ENCODE results near the gene VSIG8. TPM values are rescaled to one million over a fixed set of nuclear protein-coding genes. Genes with fewer than 3 reads are reported as not detected.
"Not testable (repeated sequence)": the region's sequence is repeated elsewhere in the genome, so short reads cannot be mapped to it uniquely, and the experiment has no call there.

The VSIG8 gene, protein sequence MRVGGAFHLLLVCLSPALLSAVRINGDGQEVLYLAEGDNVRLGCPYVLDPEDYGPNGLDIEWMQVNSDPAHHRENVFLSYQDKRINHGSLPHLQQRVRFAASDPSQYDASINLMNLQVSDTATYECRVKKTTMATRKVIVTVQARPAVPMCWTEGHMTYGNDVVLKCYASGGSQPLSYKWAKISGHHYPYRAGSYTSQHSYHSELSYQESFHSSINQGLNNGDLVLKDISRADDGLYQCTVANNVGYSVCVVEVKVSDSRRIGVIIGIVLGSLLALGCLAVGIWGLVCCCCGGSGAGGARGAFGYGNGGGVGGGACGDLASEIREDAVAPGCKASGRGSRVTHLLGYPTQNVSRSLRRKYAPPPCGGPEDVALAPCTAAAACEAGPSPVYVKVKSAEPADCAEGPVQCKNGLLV
- not detected in 2 replicates for total RNA-seq
- long read RNA-seq, result 0 reads

DNA sequence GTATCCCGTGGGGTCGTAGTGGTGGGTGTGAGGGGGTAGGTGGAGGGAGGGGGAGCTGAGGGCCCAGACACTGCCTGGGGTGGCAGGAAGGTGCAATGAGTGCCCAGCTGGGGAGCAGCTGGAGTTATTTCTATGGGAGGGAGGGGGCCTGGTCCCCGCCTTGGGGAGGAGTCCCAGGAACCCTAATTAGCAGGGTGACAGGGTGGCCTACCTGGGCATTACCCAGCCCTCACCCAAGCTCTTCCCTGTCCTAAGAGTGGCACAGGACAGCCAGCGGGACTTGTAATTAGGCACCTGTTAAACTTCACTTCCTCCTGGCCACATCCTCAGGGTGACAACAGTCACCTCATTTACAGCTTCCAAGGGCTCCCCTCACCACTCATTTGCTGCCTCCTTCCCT is at the start of gene VSIG8:
Gene VSIG8 (minus strand): TSS at position 101 of the 400 bp plus-strand sequence. CDS start 136 bp downstream, outside the sequence.
- Mint-ChIP-seq H3K27me3 (ENCODE audit: low read depth) (peaks cover 76% of the 10 kb centered on the region), H3K4me3 (no peak within 1 kb of the TSS), H3K36me3 (ENCODE audit: low read depth) (no peaks in the 10 kb centered on the region), H3K9me3 (no peaks in the 10 kb centered on the region), H3K27ac (ENCODE audit: unreplicated experiment) (no peak within 1 kb of the TSS), H3K4me1 (no peaks in the 10 kb centered on the region)
- no peak for DNase-seq (ENCODE audit: low read depth, low spot score)
- TF ChIP-seq, protein P1, sequence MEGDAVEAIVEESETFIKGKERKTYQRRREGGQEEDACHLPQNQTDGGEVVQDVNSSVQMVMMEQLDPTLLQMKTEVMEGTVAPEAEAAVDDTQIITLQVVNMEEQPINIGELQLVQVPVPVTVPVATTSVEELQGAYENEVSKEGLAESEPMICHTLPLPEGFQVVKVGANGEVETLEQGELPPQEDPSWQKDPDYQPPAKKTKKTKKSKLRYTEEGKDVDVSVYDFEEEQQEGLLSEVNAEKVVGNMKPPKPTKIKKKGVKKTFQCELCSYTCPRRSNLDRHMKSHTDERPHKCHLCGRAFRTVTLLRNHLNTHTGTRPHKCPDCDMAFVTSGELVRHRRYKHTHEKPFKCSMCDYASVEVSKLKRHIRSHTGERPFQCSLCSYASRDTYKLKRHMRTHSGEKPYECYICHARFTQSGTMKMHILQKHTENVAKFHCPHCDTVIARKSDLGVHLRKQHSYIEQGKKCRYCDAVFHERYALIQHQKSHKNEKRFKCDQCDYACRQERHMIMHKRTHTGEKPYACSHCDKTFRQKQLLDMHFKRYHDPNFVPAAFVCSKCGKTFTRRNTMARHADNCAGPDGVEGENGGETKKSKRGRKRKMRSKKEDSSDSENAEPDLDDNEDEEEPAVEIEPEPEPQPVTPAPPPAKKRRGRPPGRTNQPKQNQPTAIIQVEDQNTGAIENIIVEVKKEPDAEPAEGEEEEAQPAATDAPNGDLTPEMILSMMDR (conservative IDR thresholded peaks at IDR 0.05), result no peak

DNA sequence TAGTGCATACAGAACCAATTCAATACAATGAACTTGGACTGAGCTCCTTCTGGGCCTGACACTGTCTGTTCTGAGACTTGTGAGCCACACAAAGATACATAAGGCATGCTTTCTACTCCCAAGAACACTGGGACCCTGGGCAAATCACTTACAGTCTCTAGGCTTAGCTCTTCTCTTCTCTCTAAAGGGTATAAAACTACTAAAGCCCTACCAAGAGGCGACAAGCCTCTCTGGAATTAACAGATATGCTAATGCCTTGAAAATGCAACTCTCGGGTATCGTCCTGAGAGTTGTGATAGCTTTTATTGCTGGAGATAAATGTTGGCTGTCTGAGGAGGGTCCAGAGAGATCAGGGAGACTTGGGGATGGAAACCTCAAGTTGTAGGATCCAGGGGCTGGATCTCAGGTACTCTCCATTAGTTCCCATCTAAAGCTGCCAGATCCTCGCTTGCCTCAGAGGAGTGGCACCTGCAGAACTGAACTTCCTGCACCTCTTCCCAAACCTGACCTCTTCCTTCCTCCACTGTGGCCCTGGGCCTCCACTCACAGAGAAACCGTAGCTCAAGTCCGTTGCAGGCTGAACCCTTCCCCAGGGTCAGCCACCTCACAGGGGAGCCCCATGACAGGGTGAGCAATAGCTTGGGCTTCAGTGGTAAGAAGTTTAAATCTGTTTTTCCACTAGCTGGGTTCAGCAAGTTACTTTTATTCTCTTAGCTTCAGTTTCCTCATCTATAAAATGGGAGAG is 49.0 kb upstream of the VSIG8 start:
- Mint-ChIP-seq H3K4me1 (peaks cover 31% of the 10 kb centered on the region), H3K9me3 (no peaks in the 10 kb centered on the region), H3K27ac (ENCODE audit: unreplicated experiment) (no peak overlapping the region), H3K27me3 (ENCODE audit: low read depth) (no peaks in the 10 kb centered on the region), H3K36me3 (ENCODE audit: low read depth) (no peaks in the 10 kb centered on the region), H3K4me3 (no peak overlapping the region)
- DNase-seq (ENCODE audit: low read depth, low spot score), result no peak
- TF ChIP-seq, protein P1 (conservative IDR thresholded peaks at IDR 0.05), result no peak

DNA sequence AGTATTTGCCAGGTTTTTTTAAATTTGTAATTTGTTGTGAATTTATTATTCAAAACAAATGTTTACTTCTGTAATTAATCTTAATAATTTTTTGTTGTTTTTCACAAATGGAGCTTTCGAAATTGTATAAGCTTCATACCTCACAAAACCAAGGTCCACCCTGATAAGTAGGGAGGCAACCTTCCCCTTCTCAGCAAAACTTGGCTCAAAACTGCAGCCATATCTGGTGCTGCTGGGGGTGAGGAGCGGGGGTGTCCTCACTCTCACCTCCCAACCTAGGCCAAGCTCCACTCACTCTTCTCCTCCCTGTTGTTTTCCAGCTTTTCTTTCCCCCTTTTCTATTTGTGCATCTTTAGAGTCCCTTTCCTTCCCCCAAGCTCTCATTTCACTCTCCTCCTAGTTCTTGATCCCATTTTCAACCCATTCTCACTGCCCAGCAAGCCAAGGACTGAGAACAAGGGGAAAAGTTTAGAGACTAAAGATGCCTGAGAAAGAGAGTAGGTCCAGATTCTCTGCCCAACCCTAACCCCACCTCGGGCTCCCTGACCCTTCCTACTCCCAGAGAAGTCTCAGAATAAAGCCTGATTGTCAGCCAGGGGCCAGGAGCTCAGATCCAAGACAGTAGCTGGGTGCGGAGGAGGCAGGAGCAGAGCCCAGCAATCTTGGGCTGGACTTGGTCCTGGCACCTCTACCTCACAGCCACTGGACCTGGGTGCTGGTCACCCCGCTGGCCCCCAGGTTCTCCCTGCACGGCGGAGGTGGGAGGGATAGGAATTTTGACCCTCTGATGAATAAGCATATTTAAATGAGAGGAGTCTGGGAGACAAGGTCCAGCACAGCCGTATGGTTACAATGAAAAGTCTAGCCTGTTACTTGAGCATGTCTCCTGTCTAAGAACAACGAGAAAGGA is 45.8 kb upstream of the VSIG8 start:
- Mint-ChIP-seq H3K36me3 (ENCODE audit: low read depth) (no peaks in the 10 kb centered on the region), H3K27ac (ENCODE audit: unreplicated experiment) (no peak overlapping the region), H3K27me3 (ENCODE audit: low read depth) (peaks cover 3% of the 10 kb centered on the region), H3K4me3 (no peak overlapping the region), H3K4me1 (peaks cover 22% of the 10 kb centered on the region), H3K9me3 (peaks cover 7% of the 10 kb centered on the region)
- TF ChIP-seq, protein P1 (conservative IDR thresholded peaks at IDR 0.05), result no peak
- DNase-seq (ENCODE audit: low read depth, low spot score), result no peak

DNA sequence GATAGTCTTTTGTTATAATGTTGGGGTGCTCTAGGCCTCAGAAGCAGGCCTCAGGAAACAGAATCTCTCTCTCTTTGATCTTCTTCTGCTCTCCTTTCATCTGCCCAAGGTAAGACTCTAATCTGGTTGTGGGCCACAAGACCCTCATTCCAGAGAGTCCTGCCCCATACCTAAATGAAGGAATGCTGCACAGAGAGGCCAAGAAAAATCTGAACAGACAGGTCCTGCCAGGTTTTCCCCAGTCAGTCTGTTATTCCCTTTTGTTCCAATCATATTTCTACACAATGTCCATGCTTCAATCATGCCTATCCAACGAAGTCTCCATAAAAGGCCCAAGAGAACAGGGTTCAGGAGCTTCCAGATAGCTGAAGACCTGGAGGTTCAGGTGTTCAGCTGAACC is 44.5 kb upstream of the VSIG8 start:
- Mint-ChIP-seq H3K9me3 (peaks cover 7% of the 10 kb centered on the region), H3K27me3 (ENCODE audit: low read depth) (peaks cover 3% of the 10 kb centered on the region), H3K4me1 (peaks cover 19% of the 10 kb centered on the region), H3K27ac (ENCODE audit: unreplicated experiment) (no peak overlapping the region), H3K4me3 (no peak overlapping the region), H3K36me3 (ENCODE audit: low read depth) (no peaks in the 10 kb centered on the region)
- TF ChIP-seq, protein P1 (conservative IDR thresholded peaks at IDR 0.05), result no peak
- no peak for DNase-seq (ENCODE audit: low read depth, low spot score)

DNA sequence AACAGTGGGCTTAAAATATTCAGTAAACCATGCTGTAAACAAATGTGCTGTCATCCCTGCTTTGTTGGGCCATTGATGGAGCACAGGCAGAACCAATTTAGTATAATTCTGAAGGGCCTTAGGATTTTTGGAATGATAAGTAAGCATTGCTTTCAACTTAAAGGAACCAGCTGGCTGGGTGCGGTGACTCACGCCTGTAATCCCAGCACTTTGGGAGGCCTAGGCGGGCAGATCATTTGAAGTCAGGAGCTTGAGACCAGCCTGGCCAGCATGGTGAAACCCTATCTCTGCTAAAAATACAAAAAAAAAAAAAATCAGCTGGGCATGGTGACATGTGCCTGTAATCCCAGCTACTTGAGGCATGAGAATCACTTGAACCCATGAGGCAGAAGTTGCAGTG is 41.6 kb upstream of the VSIG8 start:
- not testable (repeated sequence) for DNase-seq (ENCODE audit: low read depth, low spot score); H3K9me3 Mint-ChIP-seq; H3K27ac Mint-ChIP-seq (ENCODE audit: unreplicated experiment); H3K36me3 Mint-ChIP-seq (ENCODE audit: low read depth); H3K4me3 Mint-ChIP-seq
- Mint-ChIP-seq H3K27me3 (ENCODE audit: low read depth) (peaks cover 11% of the 10 kb centered on the region), H3K4me1 (peaks cover 22% of the 10 kb centered on the region)

Measured in neural crest cell (in vitro differentiated cells).